ENCODE data around the gene KHNYN. TPM values are rescaled to one million over a fixed set of nuclear protein-coding genes. Genes with fewer than 3 reads are reported as not detected.

Gene KHNYN
- total and polyA plus RNA-seq, 5 experiments from 2014 or later: 9.1 to 150 (median 16.9) TPM

- Mint-ChIP-seq H3K36me3 (peaks cover 0 to 35% (median 0%) of the 10 kb centered on the region in 3 donors), H3K4me3 (peak overlapping the region; percentile 85 to 94 (median 90)), H3K27ac (peak overlapping the region; percentile 88 to 99 (median 96)), H3K9me3 (no peaks in the 10 kb centered on the region), H3K27me3 (no peaks in the 10 kb centered on the region), H3K4me1 (peaks cover 26 to 56% (median 47%) of the 10 kb centered on the region in 4 donors)
- POLR2A ChIA-PET: interaction anchor here (0.7 to 5.2 kb wide), 32 partner anchors 8 to 335 kb away, joined by 3 to 110 read pairs (median 4); partner anchors contain the start of genes ADCY4, CHMP4A, DCAF11 and DHRS1
- DNase-seq: peak in 6 of 10 donors; percentile 26 to 72 (median 50)
- peak; percentile 44 to 65 for ATAC-seq
Measured at GRCh38 chr14:24430143-24430681, 458 bp downstream of the KHNYN start.

- no peaks in the 10 kb centered on the region for H3K27me3 Mint-ChIP-seq
- H3K36me3 Mint-ChIP-seq: peaks cover 0 to 42% (median 3%) of the 10 kb centered on the region in 3 donors
- POLR2A ChIA-PET: interaction anchor here (0.6 to 5.2 kb wide), 32 partner anchors 9 to 336 kb away, joined by 3 to 110 read pairs (median 4); partner anchors contain the start of genes ADCY4, CHMP4A, CIDEB and DHRS1
- peak overlapping the region; percentile 88 to 98 (median 96) for H3K27ac Mint-ChIP-seq
- no peaks in the 10 kb centered on the region for H3K9me3 Mint-ChIP-seq
- DNase-seq: peak; percentile 37 to 74 (median 52)
- H3K4me1 Mint-ChIP-seq: peaks cover 25 to 59% (median 48%) of the 10 kb centered on the region in 4 donors
- peak; percentile 37 to 51 for ATAC-seq
- peak overlapping the region; percentile 85 to 94 (median 90) for H3K4me3 Mint-ChIP-seq
Measured at GRCh38 chr14:24430682-24431568, 1.2 kb downstream of the KHNYN start.

- Mint-ChIP-seq H3K27me3 (no peaks in the 10 kb centered on the region), H3K4me3 (peak overlapping the region; percentile 85 to 94 (median 90)), H3K36me3 (peaks cover 0 to 47% (median 4%) of the 10 kb centered on the region in 3 donors), H3K27ac (peak overlapping the region; percentile 88 to 98 (median 96)), H3K4me1 (peaks cover 26 to 58% (median 49%) of the 10 kb centered on the region in 4 donors), H3K9me3 (no peaks in the 10 kb centered on the region)
- POLR2A ChIA-PET: interaction anchor here (0.6 to 5.2 kb wide), 22 partner anchors 9 to 296 kb away, joined by 3 to 110 read pairs (median 4); partner anchors contain the start of genes ADCY4, CHMP4A, CIDEB and DHRS1
- DNase-seq (peak; percentile 79 to 94 (median 86)), ATAC-seq (peak; percentile 53 to 58)
Measured at GRCh38 chr14:24431569-24432258, 2.0 kb downstream of the KHNYN start.

GRCh38 chr14:24432259-24433131, 2.7 kb downstream of the KHNYN start:
- Mint-ChIP-seq H3K4me1 (peaks cover 25 to 58% (median 50%) of the 10 kb centered on the region in 4 donors), H3K4me3 (peak overlapping the region in 3 of 10 donors; percentile 12 to 85 (median 39)), H3K9me3 (no peaks in the 10 kb centered on the region), H3K36me3 (peaks cover 0 to 53% (median 4%) of the 10 kb centered on the region in 3 donors), H3K27me3 (no peaks in the 10 kb centered on the region), H3K27ac (peak overlapping the region in 7 of 10 donors; percentile 19 to 98 (median 52))
- POLR2A ChIA-PET: interaction anchor here (0.7 to 5.2 kb wide), 17 partner anchors 9 to 292 kb away, joined by 3 to 110 read pairs (median 9); partner anchors contain the start of genes ADCY4, CHMP4A, CIDEB and DHRS1
- ATAC-seq (no peak), DNase-seq (peak in 1 of 10 donors; percentile 62)

GRCh38 chr14:24434036-24434435, 4.3 kb downstream of the KHNYN start:
- Mint-ChIP-seq H3K27me3 (no peaks in the 10 kb centered on the region), H3K9me3 (no peaks in the 10 kb centered on the region), H3K4me3 (no peak overlapping the region), H3K36me3 (peaks cover 0 to 66% (median 4%) of the 10 kb centered on the region in 3 donors), H3K27ac (no peak overlapping the region), H3K4me1 (peaks cover 25 to 66% (median 58%) of the 10 kb centered on the region in 4 donors)
- DNase-seq (no peak), ATAC-seq (no peak)
- POLR2A ChIA-PET: no interaction called here

GRCh38 chr14:24434676-24435075, 4.9 kb downstream of the KHNYN start:
- peaks cover 25 to 63% (median 56%) of the 10 kb centered on the region in 4 donors for H3K4me1 Mint-ChIP-seq
- H3K27ac Mint-ChIP-seq: peak overlapping the region in 5 of 10 donors; percentile 6 to 74 (median 49)
- peaks cover 0 to 73% (median 5%) of the 10 kb centered on the region in 3 donors for H3K36me3 Mint-ChIP-seq
- H3K4me3 Mint-ChIP-seq: no peak overlapping the region
- no peaks in the 10 kb centered on the region for H3K9me3 Mint-ChIP-seq
- no peak for DNase-seq
- POLR2A ChIA-PET: no interaction called here
- ATAC-seq: no peak
- no peaks in the 10 kb centered on the region for H3K27me3 Mint-ChIP-seq

GRCh38 chr14:24435192-24435810, 5.5 kb downstream of the KHNYN start:
- POLR2A ChIA-PET: interaction anchor here (1.2 to 3.4 kb wide), 3 partner anchors 9 to 193 kb away, joined by 3 to 37 read pairs (median 18); partner anchors contain the start of gene TINF2
- no peak overlapping the region for H3K4me3 Mint-ChIP-seq
- H3K27me3 Mint-ChIP-seq: no peaks in the 10 kb centered on the region
- ATAC-seq: no peak
- peak overlapping the region in 8 of 10 donors; percentile 10 to 77 (median 46) for H3K27ac Mint-ChIP-seq
- peaks cover 25 to 65% (median 56%) of the 10 kb centered on the region in 4 donors for H3K4me1 Mint-ChIP-seq
- DNase-seq: no peak
- peaks cover 0 to 74% (median 7%) of the 10 kb centered on the region in 3 donors for H3K36me3 Mint-ChIP-seq
- H3K9me3 Mint-ChIP-seq: no peaks in the 10 kb centered on the region

GRCh38 chr14:24435998-24436354, 6.2 kb downstream of the KHNYN start:
- Mint-ChIP-seq H3K4me3 (peak overlapping the region in 1 of 10 donors; percentile 2), H3K27ac (peak overlapping the region in 4 of 10 donors; percentile 33 to 90 (median 48)), H3K9me3 (no peaks in the 10 kb centered on the region), H3K36me3 (peaks cover 0 to 80% (median 7%) of the 10 kb centered on the region in 3 donors), H3K4me1 (peaks cover 28 to 66% (median 57%) of the 10 kb centered on the region in 4 donors), H3K27me3 (no peaks in the 10 kb centered on the region)
- POLR2A ChIA-PET: interaction anchor here (0.7 to 3.4 kb wide), 6 partner anchors 9 to 222 kb away, joined by 3 to 37 read pairs (median 6); partner anchors contain the start of genes ADCY4, CHMP4A, LTB4R and TINF2
- no peak for DNase-seq
- no peak for ATAC-seq

GRCh38 chr14:24436355-24437019, 6.7 kb downstream of the KHNYN start:
- Mint-ChIP-seq H3K36me3 (peaks cover 0 to 78% (median 7%) of the 10 kb centered on the region in 3 donors), H3K4me3 (peak overlapping the region in 9 of 10 donors; percentile 22 to 75 (median 61)), H3K27ac (peak overlapping the region in 9 of 10 donors; percentile 9 to 91 (median 85)), H3K9me3 (no peaks in the 10 kb centered on the region), H3K4me1 (peaks cover 26 to 63% (median 57%) of the 10 kb centered on the region in 4 donors), H3K27me3 (no peaks in the 10 kb centered on the region)
- DNase-seq (peak in 6 of 10 donors; percentile 37 to 64 (median 52)), ATAC-seq (peak; percentile 46 to 49)
- POLR2A ChIA-PET: interaction anchor here (0.5 to 3.4 kb wide), 10 partner anchors 10 to 222 kb away, joined by 3 to 37 read pairs (median 4); partner anchors contain the start of genes ADCY4, CHMP4A, LTB4R and MDP1
